GM12878 (cell line): ENCODE measurements around the gene UBAP2. TPM values are rescaled to one million over a fixed set of nuclear protein-coding genes. Genes with fewer than 3 reads are reported as not detected.

Source experiments
- ATAC-seq: fragments of 200-7000 bp; cut with Tn5 transposase; 3 replicates; pipeline ENCODE4 v1.9.1; 2020; ENCODE audit warnings: mild to moderate bottlenecking, moderate library complexity
- BruUV-seq: library from RNA; stranded (reverse); fragments of 400-500 nt; replicated peaks from 2 replicates; lab custom pipeline; 2021; lab: Mats Ljungman, UMichigan
- CTCF ChIA-PET: fragments of 300-600 bp; sonication (Branson Sonifier 250); formaldehyde crosslinking; extraction: SDS; loops from one replicate; lab custom pipeline; 2021; ENCODE audit warnings: inconsistent platforms; lab: Yijun Ruan, JAX
- POLR2A ChIA-PET: fragments of 350-600 bp; formaldehyde crosslinking; extraction: SDS; loops from one replicate; lab custom pipeline; 2021; ENCODE audit warnings: inconsistent platforms; lab: Charles Lee
- RAD21 ChIA-PET: fragments of 300-600 bp; sonication (Branson Sonifier 250); formaldehyde crosslinking; loops from one replicate; lab custom pipeline; 2023; ENCODE audit warnings: antibody characterized with exemption; ENCODE audit not compliant: unreplicated experiment; lab: Charles Lee
- SMC1A ChIA-PET: fragments of 300-600 bp; sonication (Branson Sonifier 250); formaldehyde crosslinking; loops from one replicate; lab custom pipeline; 2023; ENCODE audit not compliant: unreplicated experiment, uncharacterized antibody; lab: Charles Lee
- DNase-seq: peaks from one replicate; pipeline ENCODE4 v3.0.0-alpha.2; 2011; ENCODE audit warnings: low read depth, low spot score
- FAIRE-seq: peaks from 3 replicates; lab custom pipeline; 2011; peaks lifted over from hg19 to GRCh38; lab: Jason Lieb, UNC
- H2AFZ ChIP-seq: 2 replicates; pipeline ENCODE4 v1.6.0; 2011; ENCODE audit warnings: low read depth, low read length, control low read depth; ENCODE audit not compliant: control insufficient read depth
- H3K27ac ChIP-seq: 2 replicates; pipeline ENCODE4 v1.5.1; 2011; ENCODE audit warnings: control low read depth; ENCODE audit not compliant: control insufficient read depth, insufficient read depth
- H3K27me3 ChIP-seq, 2 experiments: replicated peaks in 1 of 2; 2 replicates each; pipeline versions ENCODE4 v1.6.0 to v1.6.1; 2011; ENCODE audit warnings: low read length in 1 of 2; ENCODE audit not compliant: control insufficient read depth in 2 of 2, insufficient read depth in 2 of 2
- H3K36me3 ChIP-seq, 2 experiments: 2 replicates each; pipeline ENCODE4 v1.5.1; 2011; ENCODE audit warnings: low read length in 1 of 2; ENCODE audit not compliant: control insufficient read depth in 2 of 2, insufficient read depth in 2 of 2
- H3K4me1 ChIP-seq: 2 replicates; pipeline ENCODE4 v1.6.1; 2011; ENCODE audit warnings: mild to moderate bottlenecking, low read length, moderate library complexity, mixed read lengths; ENCODE audit not compliant: control insufficient read depth, insufficient read depth
- H3K4me2 ChIP-seq: 2 replicates; pipeline ENCODE4 v1.6.0; 2011; ENCODE audit warnings: control low read depth; ENCODE audit not compliant: control insufficient read depth, insufficient read depth
- H3K4me3 ChIP-seq: fragments of 200-600 bp; sonication (generic); 2 replicates; pipeline ENCODE4 v1.5.1; 2016
- H3K79me2 ChIP-seq: 2 replicates; pipeline ENCODE4 v1.6.0; 2011; ENCODE audit warnings: low read length; ENCODE audit not compliant: control insufficient read depth, insufficient read depth
- H3K9ac ChIP-seq: 2 replicates; pipeline ENCODE4 v1.8.0; 2011; ENCODE audit warnings: low read length, control low read depth, mixed read lengths; ENCODE audit not compliant: control insufficient read depth, insufficient read depth
- H3K9me3 ChIP-seq: replicated peaks from 3 replicates; pipeline ENCODE4 v1.5.1; 2011; ENCODE audit warnings: mild to moderate bottlenecking, low read length; ENCODE audit not compliant: control insufficient read depth, insufficient read depth
- H4K20me1 ChIP-seq: 2 replicates; pipeline ENCODE4 v1.6.0; 2011; ENCODE audit not compliant: control insufficient read depth, insufficient read depth
- MEF2A ChIP-seq: IDR thresholded peaks from 2 replicates; pipeline ENCODE4 v1.6.1; 2011; ENCODE audit warnings: low read depth, mild to moderate bottlenecking, low read length, moderate library complexity; ENCODE audit not compliant: insufficient read depth
- MTA2 ChIP-seq: fragments of 450-650 bp; IDR thresholded peaks from 2 replicates; pipeline ENCODE4 v1.6.1; 2016; ENCODE audit warnings: low read depth, mild to moderate bottlenecking, moderate library complexity
- NR2C1 ChIP-seq: fragments of 450-650 bp; IDR thresholded peaks from 2 replicates; pipeline ENCODE4 v1.6.1; 2017; ENCODE audit warnings: antibody characterized with exemption, mild to moderate bottlenecking, moderate library complexity
- WGBS: methylation state at CpG from one replicate; pipeline ENCODE4 v1.1.6; 2016; ENCODE audit warnings: low lambda C conversion rate; ENCODE audit not compliant: insufficient replicate concordance, insufficient coverage; ENCODE audit errors: missing lambda C conversion rate; 5-methylcytosine and 5-hydroxymethylcytosine counted together
- in situ Hi-C: fragments of 300-500 bp; cut with MboI; formaldehyde crosslinking; loops from 9 replicates; pipeline ENCODE4 v1.14.3; 2018; ENCODE audit warnings: mixed read lengths
- intact Hi-C: fragments of 100-400 bp; cut with micrococcal nuclease; formaldehyde crosslinking; loops from one replicate; pipeline ENCODE4 v1.14.2; 2022; ENCODE audit not compliant: unreplicated experiment
- polyA plus RNA-seq, 11 experiments: library from polyadenylated mRNA; depleted of rRNA in 4 of 11; unstranded in 6 of 11; stranded (reverse) in 5 of 11; fragments of >200 nt; fragmentation: Nextera tagmentation in 4 of 11; fragmentation: Illumina TruSeq in 1 of 11; extraction: Ambion mirVana in 4 of 11; extraction: Trizol in 1 of 11; gene quantifications; 1 replicate in 1 of 11; 2 replicates in 10 of 11; pipeline versions ENCODE4 v1.2.1 to v1.2.3, GENCODE V29; 2011 to 2016; ENCODE audit warnings: inconsistent platforms in 2 of 11, missing spikeins in 2 of 11, low read depth in 1 of 11
- total RNA-seq, 4 experiments: library from RNA; depleted of rRNA in 3 of 4; stranded (reverse); fragments of >200 nt in 3 of 4; fragmentation: Illumina TruSeq in 1 of 4; extraction: Trizol in 1 of 4; gene quantifications; 2 replicates each; pipeline versions ENCODE4 v1.2.1 to v1.2.3, GENCODE V29; 2013 to 2021
- TF ChIP-seq, protein P1 (sequence below): fragments of 450-650 bp; IDR thresholded peaks from 2 replicates; pipeline ENCODE4 v1.6.1; 2017; ENCODE audit warnings: mild to moderate bottlenecking
- TF ChIP-seq, protein P2 (sequence below): IDR thresholded peaks from 2 replicates; pipeline ENCODE4 v1.6.1; 2012; ENCODE audit warnings: low read depth, low read length, improper control_type of control experiment

UBAP2 gene
- total and polyA plus RNA-seq, 10 of the 15 experiments (the other 5 are each of a cell fraction or from before 2014, with no cell fraction given): 8.5 to 48.2 (median 28.1) TPM

DNA sequence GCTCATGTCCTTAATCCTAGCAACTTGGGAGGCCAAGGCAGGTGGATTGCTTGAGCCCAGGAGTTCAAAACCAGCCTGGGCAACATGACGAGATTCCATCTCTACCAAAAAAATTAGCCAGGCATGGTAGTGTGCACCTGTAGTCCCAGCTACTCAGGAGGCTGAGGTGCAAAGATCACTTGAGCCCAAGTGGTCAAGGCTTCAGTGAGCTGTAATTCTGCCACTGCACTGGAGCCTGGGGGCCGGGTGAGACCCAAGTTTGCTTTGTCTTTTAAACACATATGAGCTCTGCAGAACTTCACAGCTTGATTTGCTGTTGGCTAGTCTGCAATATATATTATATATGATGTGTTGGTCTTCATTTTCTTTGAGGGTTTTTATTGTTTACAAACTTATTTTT lies 141.9 kb downstream of the UBAP2 start:
- ATAC-seq: no peak
- Histone ChIP-seq H3K9me3 (no peaks in the 10 kb centered on the region), H3K27me3 (no peaks in the 10 kb centered on the region), H3K4me3 (no peak overlapping the region), H3K36me3 (peaks cover 4 to 17% of the 10 kb centered on the region in 2 experiments), H3K4me2 (no peak overlapping the region), H4K20me1 (no peaks in the 10 kb centered on the region; the same call in 1 of the 2 replicates), H3K9ac (no peak overlapping the region), H3K27ac (no peak overlapping the region), H2AFZ (no peak overlapping the region), H3K4me1 (no peaks in the 10 kb centered on the region), H3K79me2 (peaks cover 2% of the 10 kb centered on the region; the same call in 1 of the 2 replicates)
- TF ChIP-seq MEF2A: no peak
- TF ChIP-seq NR2C1: no peak
- no peak for TF ChIP-seq MTA2
- TF ChIP-seq, protein P1, sequence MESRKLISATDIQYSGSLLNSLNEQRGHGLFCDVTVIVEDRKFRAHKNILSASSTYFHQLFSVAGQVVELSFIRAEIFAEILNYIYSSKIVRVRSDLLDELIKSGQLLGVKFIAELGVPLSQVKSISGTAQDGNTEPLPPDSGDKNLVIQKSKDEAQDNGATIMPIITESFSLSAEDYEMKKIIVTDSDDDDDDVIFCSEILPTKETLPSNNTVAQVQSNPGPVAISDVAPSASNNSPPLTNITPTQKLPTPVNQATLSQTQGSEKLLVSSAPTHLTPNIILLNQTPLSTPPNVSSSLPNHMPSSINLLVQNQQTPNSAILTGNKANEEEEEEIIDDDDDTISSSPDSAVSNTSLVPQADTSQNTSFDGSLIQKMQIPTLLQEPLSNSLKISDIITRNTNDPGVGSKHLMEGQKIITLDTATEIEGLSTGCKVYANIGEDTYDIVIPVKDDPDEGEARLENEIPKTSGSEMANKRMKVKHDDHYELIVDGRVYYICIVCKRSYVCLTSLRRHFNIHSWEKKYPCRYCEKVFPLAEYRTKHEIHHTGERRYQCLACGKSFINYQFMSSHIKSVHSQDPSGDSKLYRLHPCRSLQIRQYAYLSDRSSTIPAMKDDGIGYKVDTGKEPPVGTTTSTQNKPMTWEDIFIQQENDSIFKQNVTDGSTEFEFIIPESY: no peak
- TF ChIP-seq, protein P2, sequence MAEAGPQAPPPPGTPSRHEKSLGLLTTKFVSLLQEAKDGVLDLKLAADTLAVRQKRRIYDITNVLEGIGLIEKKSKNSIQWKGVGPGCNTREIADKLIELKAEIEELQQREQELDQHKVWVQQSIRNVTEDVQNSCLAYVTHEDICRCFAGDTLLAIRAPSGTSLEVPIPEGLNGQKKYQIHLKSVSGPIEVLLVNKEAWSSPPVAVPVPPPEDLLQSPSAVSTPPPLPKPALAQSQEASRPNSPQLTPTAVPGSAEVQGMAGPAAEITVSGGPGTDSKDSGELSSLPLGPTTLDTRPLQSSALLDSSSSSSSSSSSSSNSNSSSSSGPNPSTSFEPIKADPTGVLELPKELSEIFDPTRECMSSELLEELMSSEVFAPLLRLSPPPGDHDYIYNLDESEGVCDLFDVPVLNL: no peak
- POLR2A ChIA-PET: interaction anchor here (0.6 kb wide), 1 partner anchor 32 kb away, joined by 4 read pairs; no protein-coding TSS in a partner anchor
- FAIRE-seq: no peak
- 97% methylated on average over 2 of the region's 2 CpGs for WGBS
- in situ Hi-C loops: no loop called here
- CTCF ChIA-PET: interaction anchor here (0.8 to 1.7 kb wide), 4 partner anchors 12 to 168 kb away, joined by 3 to 4 read pairs (median 4); no protein-coding TSS in a partner anchor
- no TSS peak for BruUV-seq
- SMC1A ChIA-PET: interaction anchor here (2.0 kb wide), 1 partner anchor 17 kb away, joined by 4 read pairs; no protein-coding TSS in a partner anchor
- intact Hi-C loops: no loop called here
- DNase-seq: no peak
- RAD21 ChIA-PET: no interaction called here
